Activated CD4-positive, CD25-positive, alpha-beta regulatory T cell treated with anti-CD3 and anti-CD28 coated beads, Interleukin-2, amount 50 U/mL, for 24 hours (primary cell): ENCODE data around the gene OXSR1.
A peak's percentile ranks its signal among the peaks of the same experiment; 100 is the strongest.
"Not testable (repeated sequence)": the region's sequence is repeated elsewhere in the genome, so short reads cannot be mapped to it uniquely, and the experiment has no call there.

Experiments
- ATAC-seq, 2 donors: fragments of 150-1000 bp; cut with Tn5 transposase; one replicate each; pipeline ENCODE4 v1.10.0; 2021; ENCODE audit warnings: mild to moderate bottlenecking in 1 of 2, moderate library complexity in 1 of 2

OXSR1 gene

GRCh38 chr3:38235466-38235865, 70.1 kb downstream of the OXSR1 start:
- ATAC-seq: no peak

- ATAC-seq: no peak
Observed at GRCh38 chr3:38238416-38239008, 73.2 kb downstream of the OXSR1 start.

- not testable (repeated sequence) for ATAC-seq
Observed at GRCh38 chr3:38242812-38243211, 77.5 kb downstream of the OXSR1 start.

GRCh38 chr3:38245930-38246329, 80.6 kb downstream of the OXSR1 start:
- no peak for ATAC-seq

GRCh38 chr3:38247366-38248035, 82.2 kb downstream of the OXSR1 start:
- no peak for ATAC-seq

- no peak for ATAC-seq
Observed at GRCh38 chr3:38250198-38250597, 84.9 kb downstream of the OXSR1 start.

GRCh38 chr3:38251197-38251596, 85.9 kb downstream of the OXSR1 start:
- ATAC-seq: no peak

- ATAC-seq: peak in 1 of 2 donors; percentile 10
Observed at GRCh38 chr3:38253704-38254103, 88.4 kb downstream of the OXSR1 start.

- ATAC-seq: peak; percentile 49 to 53
Observed at GRCh38 chr3:38254872-38255271, 89.5 kb downstream of the OXSR1 start.

- ATAC-seq: no peak
Observed at GRCh38 chr3:38255627-38256026, 90.3 kb downstream of the OXSR1 start.

GRCh38 chr3:38257583-38257982, 92.2 kb downstream of the OXSR1 start:
- peak; percentile 64 to 81 for ATAC-seq

GRCh38 chr3:38260474-38260873, 95.1 kb downstream of the OXSR1 start:
- ATAC-seq: no peak

GRCh38 chr3:38264353-38264771, 99.0 kb downstream of the OXSR1 start:
- ATAC-seq: no peak

- no peak for ATAC-seq
Observed at GRCh38 chr3:38264779-38265178, 99.4 kb downstream of the OXSR1 start.

- ATAC-seq: no peak
Observed at GRCh38 chr3:38265604-38266307, 100.4 kb downstream of the OXSR1 start, which contains the start of gene SLC22A13. Gene SLC22A13, plus strand, starts transcription at chr3:38265812. Its CDS starts 49 bp downstream, at chr3:38265861.

- ATAC-seq: no peak
Observed at GRCh38 chr3:38266810-38267209, 101.5 kb downstream of the OXSR1 start.

GRCh38 chr3:38267662-38268061, 102.3 kb downstream of the OXSR1 start:
- no peak for ATAC-seq

- no peak for ATAC-seq
Observed at GRCh38 chr3:38268087-38268486, 102.8 kb downstream of the OXSR1 start.

GRCh38 chr3:38268522-38268921, 103.2 kb downstream of the OXSR1 start:
- ATAC-seq: no peak

GRCh38 chr3:38270606-38271005, 105.3 kb downstream of the OXSR1 start:
- no peak for ATAC-seq

- ATAC-seq: no peak
Observed at GRCh38 chr3:38271553-38271952, 106.2 kb downstream of the OXSR1 start.

GRCh38 chr3:38274864-38275649, 109.7 kb downstream of the OXSR1 start:
- ATAC-seq: no peak

GRCh38 chr3:38275658-38276057, 110.3 kb downstream of the OXSR1 start:
- no peak for ATAC-seq
